Progenitor cell of endocrine pancreas (in vitro differentiated cells): ENCODE data around the gene PDE1C. TPM values are rescaled to one million over a fixed set of nuclear protein-coding genes. Genes with fewer than 3 reads are reported as not detected.

Experiments
- DNase-seq: peaks from one replicate; pipeline ENCODE4 v3.0.0; 2021; ENCODE audit warnings: low spot score; ENCODE audit not compliant: unreplicated experiment
- H3K27ac Mint-ChIP-seq: 2 replicates; pipeline ENCODE4 v1.8.0; 2021; ENCODE audit warnings: mild to moderate bottlenecking, moderate library complexity, mixed read lengths
- H3K27me3 Mint-ChIP-seq: 2 replicates; pipeline ENCODE4 v1.8.0; 2021; ENCODE audit warnings: mixed read lengths
- H3K36me3 Mint-ChIP-seq: 2 replicates; pipeline ENCODE4 v1.8.0; 2022; ENCODE audit warnings: mixed read lengths; ENCODE audit not compliant: insufficient read depth
- H3K4me1 Mint-ChIP-seq: 2 replicates; pipeline ENCODE4 v1.8.0; 2021; ENCODE audit warnings: low read depth, mixed read lengths
- H3K4me3 Mint-ChIP-seq: 2 replicates; pipeline ENCODE4 v1.8.0; 2021; ENCODE audit warnings: low read depth, mild to moderate bottlenecking, moderate library complexity, mixed read lengths
- H3K9me3 Mint-ChIP-seq: 2 replicates; pipeline ENCODE4 v1.8.0; 2021; ENCODE audit warnings: low read depth, mixed read lengths
- CTCF ChIP-seq: fragments of 200-600 bp; sonication (generic); IDR thresholded peaks from one replicate; pipeline ENCODE4 v1.5.0; 2021; ENCODE audit warnings: antibody characterized with exemption, mild to moderate bottlenecking; ENCODE audit not compliant: unreplicated experiment
- total RNA-seq: library from RNA; stranded (reverse); gene quantifications from 2 replicates; pipeline ENCODE4 v1.2.1, GENCODE V29; 2021

The PDE1C gene
- total RNA-seq, 1 donor from 2014 or later = 1.7 TPM

GRCh38 chr7:31939076-31939475 lies 131.1 kb downstream of the PDE1C start:
- peaks cover 12% of the 10 kb centered on the region for H3K4me1 Mint-ChIP-seq
- H3K4me3 Mint-ChIP-seq = no peak overlapping the region
- peaks cover 8% of the 10 kb centered on the region for H3K9me3 Mint-ChIP-seq
- no peak for TF ChIP-seq CTCF
- H3K27me3 Mint-ChIP-seq = peaks cover 2% of the 10 kb centered on the region
- peaks cover 2% of the 10 kb centered on the region for H3K36me3 Mint-ChIP-seq
- no peak for DNase-seq
- H3K27ac Mint-ChIP-seq = no peak overlapping the region

DNA sequence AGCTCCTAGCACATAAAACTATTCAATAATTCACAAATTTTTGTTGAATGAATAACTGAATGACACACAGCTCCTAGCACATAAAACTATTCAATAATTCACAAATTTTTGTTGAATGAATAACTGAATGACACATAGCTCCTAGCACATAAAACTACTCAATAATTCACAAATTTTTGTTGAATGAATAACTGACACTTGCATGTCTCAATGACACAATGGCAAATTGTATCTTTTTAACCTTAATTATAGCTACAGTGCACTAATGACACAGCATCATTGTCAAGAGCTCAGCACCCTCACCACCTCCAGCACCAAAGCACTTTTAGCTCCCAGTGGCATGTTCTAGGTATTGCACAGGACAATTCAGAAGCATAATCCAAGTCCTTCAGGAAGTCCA lies 131.6 kb downstream of the PDE1C start:
- Mint-ChIP-seq H3K4me1 (peaks cover 12% of the 10 kb centered on the region), H3K4me3 (no peak overlapping the region), H3K36me3 (no peaks in the 10 kb centered on the region), H3K27ac (no peak overlapping the region), H3K9me3 (peaks cover 4% of the 10 kb centered on the region), H3K27me3 (peaks cover 2% of the 10 kb centered on the region)
- DNase-seq = no peak
- TF ChIP-seq CTCF = no peak

DNA sequence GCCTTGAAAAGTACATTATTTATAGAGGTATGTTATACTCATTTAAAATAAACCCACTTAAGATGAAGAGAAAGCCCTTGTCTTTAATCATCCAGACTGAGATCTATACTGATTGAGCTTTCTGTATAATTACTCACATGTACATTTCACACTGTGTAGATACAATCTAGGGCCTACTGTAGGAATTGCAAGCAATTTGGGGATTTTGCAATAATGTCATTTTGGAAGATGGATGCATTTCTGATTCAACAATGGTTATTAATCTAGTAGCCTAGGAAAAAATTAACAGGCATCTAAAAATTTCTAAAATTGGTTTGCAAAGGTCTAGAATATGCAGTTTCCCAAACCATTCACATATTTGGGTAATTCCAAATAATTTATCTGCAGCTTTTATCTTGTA lies 132.2 kb downstream of the PDE1C start:
- Mint-ChIP-seq H3K27ac (no peak overlapping the region), H3K9me3 (peaks cover 4% of the 10 kb centered on the region), H3K4me3 (no peak overlapping the region), H3K27me3 (peaks cover 2% of the 10 kb centered on the region), H3K4me1 (peaks cover 12% of the 10 kb centered on the region), H3K36me3 (no peaks in the 10 kb centered on the region)
- TF ChIP-seq CTCF = no peak
- DNase-seq = no peak

DNA sequence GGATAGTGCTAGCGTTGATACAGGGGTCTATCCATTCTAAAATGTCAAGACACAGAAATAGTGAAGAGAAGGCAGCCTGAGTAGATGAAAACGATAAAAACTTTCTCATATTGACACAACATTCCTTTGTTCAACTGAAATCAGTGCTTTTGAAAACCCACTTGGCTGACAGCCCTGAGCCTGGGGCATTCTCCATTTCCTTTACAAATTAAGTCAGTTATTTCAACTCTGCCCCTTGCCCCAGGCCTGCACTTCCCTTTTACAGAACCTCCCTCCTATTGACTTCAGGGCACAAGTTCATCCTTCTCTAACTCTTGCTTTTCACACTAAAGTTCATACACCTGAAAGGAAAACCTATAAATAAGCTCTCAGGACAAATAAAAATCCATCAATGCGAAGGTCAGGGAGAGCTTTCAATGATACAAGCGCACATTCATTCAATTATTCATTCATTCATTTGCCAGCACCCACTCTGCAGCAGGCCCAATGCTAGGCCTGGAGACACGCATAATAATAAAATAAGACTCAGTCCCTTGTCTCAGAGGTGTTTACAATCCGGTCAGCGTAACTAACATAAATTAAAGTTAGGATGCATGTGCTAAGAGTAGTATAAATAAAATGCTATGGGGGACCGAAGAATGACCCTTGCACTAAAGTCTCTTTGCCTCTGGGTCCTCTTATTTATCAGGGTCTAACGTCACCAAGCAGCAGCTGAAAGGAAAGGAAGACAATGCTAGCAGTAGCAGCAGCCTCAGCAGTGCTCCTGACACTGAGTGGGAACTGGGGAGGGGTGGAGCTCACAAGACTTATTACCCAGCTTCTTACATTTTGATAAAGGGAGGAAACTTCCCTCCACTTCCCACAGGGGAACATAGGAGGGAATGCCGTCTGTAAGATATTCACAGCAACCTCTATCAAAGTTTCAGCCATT lies 134.8 kb downstream of the PDE1C start:
- Mint-ChIP-seq H3K36me3 (no peaks in the 10 kb centered on the region), H3K9me3 (peaks cover 7% of the 10 kb centered on the region), H3K27ac (no peak overlapping the region), H3K27me3 (peaks cover 2% of the 10 kb centered on the region), H3K4me3 (no peak overlapping the region), H3K4me1 (peaks cover 12% of the 10 kb centered on the region)
- no peak for TF ChIP-seq CTCF
- DNase-seq = no peak

DNA sequence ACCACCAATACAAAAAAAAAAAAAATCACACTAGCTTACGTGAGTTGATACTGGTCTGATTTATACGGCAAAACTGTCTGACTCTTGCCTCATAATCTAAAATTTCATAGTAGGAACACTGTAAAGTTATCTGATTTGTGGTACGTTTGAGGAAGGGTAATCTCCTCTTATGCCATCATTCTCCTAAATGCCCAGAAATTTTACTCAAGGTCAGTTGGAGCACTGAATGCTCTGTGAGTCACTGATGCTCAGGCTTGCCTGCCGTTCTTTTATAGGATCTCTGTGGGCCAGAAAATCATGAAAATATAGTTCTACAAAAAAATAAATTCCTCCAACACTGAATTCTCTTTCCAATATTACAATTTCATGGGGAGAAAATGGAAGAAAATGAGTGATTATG lies 135.7 kb downstream of the PDE1C start:
- TF ChIP-seq CTCF = no peak
- Mint-ChIP-seq H3K27me3 (peaks cover under 1% of the 10 kb centered on the region), H3K9me3 (peaks cover 8% of the 10 kb centered on the region), H3K36me3 (no peaks in the 10 kb centered on the region), H3K4me1 (peaks cover 12% of the 10 kb centered on the region), H3K4me3 (no peak overlapping the region), H3K27ac (no peak overlapping the region)
- no peak for DNase-seq
